Caco-2 (cell line): ENCODE data around the gene HORMAD2. TPM values are rescaled to one million over a fixed set of nuclear protein-coding genes. Genes with fewer than 3 reads are reported as not detected.
"Not testable (repeated sequence)": the region's sequence is repeated elsewhere in the genome, so short reads cannot be mapped to it uniquely, and the experiment has no call there.

Experiments used
- BruUV-seq: library from RNA; stranded (reverse); fragments of 400-500 nt; replicated peaks from 2 replicates; lab custom pipeline; 2021; lab: Mats Ljungman, UMichigan
- CTCF ChIA-PET: fragments of 300-600 bp; sonication (Branson Sonifier 250); formaldehyde crosslinking; loops from one replicate; lab custom pipeline; 2022; ENCODE audit warnings: antibody characterized with exemption; lab: Charles Lee
- POLR2A ChIA-PET: fragments of 300-600 bp; sonication (Branson Sonifier 250); formaldehyde crosslinking; loops from one replicate; lab custom pipeline; 2022; ENCODE audit warnings: antibody characterized with exemption; lab: Charles Lee
- DNase-seq, 2 experiments: peaks; one replicate each; pipeline versions ENCODE4 v3.0.0 to v3.0.0-alpha.2; 2020 to 2022
- H3K27me3 ChIP-seq: replicated peaks from 2 replicates; pipeline ENCODE4 v1.6.0; 2011; ENCODE audit warnings: low read length; ENCODE audit not compliant: control insufficient read depth, insufficient read depth
- H3K36me3 ChIP-seq: 2 replicates; pipeline ENCODE4 v1.5.1; 2011; ENCODE audit warnings: low read length; ENCODE audit not compliant: control insufficient read depth, insufficient read depth
- H3K4me1 ChIP-seq: fragments of 250-450 bp; sonication (Bioruptor Pico); 2 replicates; pipeline ENCODE4 v1.5.1; 2020; ENCODE audit warnings: mild to moderate bottlenecking
- H3K4me3 ChIP-seq: 2 replicates; pipeline ENCODE4 v1.5.1; 2011; ENCODE audit warnings: low read depth, mild to moderate bottlenecking, control low read depth, low read length
- H3K9me3 ChIP-seq: fragments of 250-450 bp; sonication (Bioruptor Pico); 2 replicates; pipeline ENCODE4 v1.5.1; 2020; ENCODE audit warnings: mild to moderate bottlenecking, moderate library complexity
- H3K27ac Mint-ChIP-seq: one replicate; pipeline ENCODE4 v1.8.0; 2022; ENCODE audit warnings: mixed read lengths; ENCODE audit not compliant: unreplicated experiment
- H3K27me3 Mint-ChIP-seq: one replicate; pipeline ENCODE4 v1.8.0; 2022; ENCODE audit warnings: mixed read lengths; ENCODE audit not compliant: insufficient read depth, unreplicated experiment
- H3K36me3 Mint-ChIP-seq: one replicate; pipeline ENCODE4 v1.8.0; 2022; ENCODE audit warnings: mild to moderate bottlenecking, mixed read lengths; ENCODE audit not compliant: insufficient read depth, unreplicated experiment
- H3K4me1 Mint-ChIP-seq: one replicate; pipeline ENCODE4 v1.8.0; 2022; ENCODE audit warnings: low read depth, mixed read lengths; ENCODE audit not compliant: unreplicated experiment
- H3K4me3 Mint-ChIP-seq: one replicate; pipeline ENCODE4 v1.8.0; 2022; ENCODE audit warnings: mild to moderate bottlenecking, moderate library complexity, mixed read lengths; ENCODE audit not compliant: unreplicated experiment
- H3K9me3 Mint-ChIP-seq: one replicate; pipeline ENCODE4 v1.8.0; 2022; ENCODE audit warnings: mixed read lengths; ENCODE audit not compliant: unreplicated experiment
- CTCF ChIP-seq, 2 experiments: fragments of 200-600 bp in 1 of 2; IDR thresholded peaks; 1 replicate in 1 of 2; 2 replicates in 1 of 2; pipeline versions ENCODE4 v1.5.1 to v1.8.0; 2011 to 2022; ENCODE audit warnings: antibody characterized with exemption in 1 of 2, control low read depth in 1 of 2, inconsistent platforms in 1 of 2, low read depth in 1 of 2, low read length in 1 of 2, mild to moderate bottlenecking in 1 of 2, moderate library complexity in 1 of 2; ENCODE audit not compliant: insufficient read depth in 1 of 2, severe bottlenecking in 1 of 2, unreplicated experiment in 1 of 2
- intact Hi-C: fragments of 100-400 bp; cut with micrococcal nuclease; formaldehyde crosslinking; loops from one replicate; pipeline ENCODE4 v1.10.0; 2022; ENCODE audit not compliant: unreplicated experiment
- total RNA-seq: library from RNA; stranded (reverse); gene quantifications from 2 replicates; pipeline ENCODE4 v1.2.3, GENCODE V29; 2022

The HORMAD2 gene
- total RNA-seq, 1 experiment from 2014 or later = 3.1 TPM

- Histone ChIP-seq H3K9me3 (no peaks in the 10 kb centered on the region), H3K4me1 (peaks cover 50% of the 10 kb centered on the region), H3K36me3 (no peaks in the 10 kb centered on the region), H3K27me3 (no peaks in the 10 kb centered on the region), H3K4me3 (no peak overlapping the region)
- Mint-ChIP-seq H3K4me3 (no peak overlapping the region), H3K4me1 (peaks cover 45% of the 10 kb centered on the region), H3K9me3 (no peaks in the 10 kb centered on the region), H3K36me3 (peaks cover 5% of the 10 kb centered on the region), H3K27ac (peak overlapping the region; percentile 84), H3K27me3 (no peaks in the 10 kb centered on the region)
- intact Hi-C loops = no loop called here
- no peak for DNase-seq
- no peak for TF ChIP-seq CTCF (IDR thresholded peaks at IDR 0.05; ENCODE audit: insufficient read depth in 1 of 2, low read depth in 1 of 2, low read length in 1 of 2, severe bottlenecking in 1 of 2, unreplicated experiment in 1 of 2)
- no TSS peak for BruUV-seq
- ChIA-PET CTCF (interaction anchor here (1.2 kb wide), 1 partner anchor 73 kb away, joined by 4 read pairs; no protein-coding TSS in a partner anchor), POLR2A (no interaction called here)
These were observed 134.6 kb downstream of the HORMAD2 start for GRCh38 chr22:30214703-30215407.

- H3K36me3 ChIP-seq, POLR2A ChIA-PET, intact Hi-C loops, CTCF ChIA-PET, H3K27me3 ChIP-seq, H3K4me3 Mint-ChIP-seq, H3K9me3 Mint-ChIP-seq, H3K9me3 ChIP-seq, DNase-seq, BruUV-seq, H3K4me3 ChIP-seq, H3K36me3 Mint-ChIP-seq, H3K27me3 Mint-ChIP-seq: not testable (repeated sequence)
- peaks cover 36% of the 10 kb centered on the region for H3K4me1 ChIP-seq
- peak overlapping the region; percentile 67 for H3K27ac Mint-ChIP-seq
- H3K4me1 Mint-ChIP-seq = peaks cover 36% of the 10 kb centered on the region
These were observed 136.0 kb downstream of the HORMAD2 start for GRCh38 chr22:30216272-30216671.

- H3K36me3 ChIP-seq = no peaks in the 10 kb centered on the region
- H3K9me3 Mint-ChIP-seq = no peaks in the 10 kb centered on the region
- H3K4me1 ChIP-seq = peaks cover 32% of the 10 kb centered on the region
- BruUV-seq = no TSS peak
- no peaks in the 10 kb centered on the region for H3K27me3 Mint-ChIP-seq
- H3K4me1 Mint-ChIP-seq = peaks cover 33% of the 10 kb centered on the region
- no peak for DNase-seq
- no peak overlapping the region for H3K4me3 Mint-ChIP-seq
- no peaks in the 10 kb centered on the region for H3K36me3 Mint-ChIP-seq
- H3K4me3 ChIP-seq = no peak overlapping the region
- CTCF ChIA-PET = no interaction called here
- POLR2A ChIA-PET = no interaction called here
- intact Hi-C loops = no loop called here
- TF ChIP-seq CTCF (IDR thresholded peaks at IDR 0.05; ENCODE audit: insufficient read depth in 1 of 2, low read depth in 1 of 2, low read length in 1 of 2, severe bottlenecking in 1 of 2, unreplicated experiment in 1 of 2) = no peak
- H3K27me3 ChIP-seq = no peaks in the 10 kb centered on the region
- no peaks in the 10 kb centered on the region for H3K9me3 ChIP-seq
- H3K27ac Mint-ChIP-seq = peak overlapping the region; percentile 67
These were observed 136.4 kb downstream of the HORMAD2 start for GRCh38 chr22:30216710-30217109.
